ENCODE results near the gene POGLUT3.

Gene POGLUT3

DNA sequence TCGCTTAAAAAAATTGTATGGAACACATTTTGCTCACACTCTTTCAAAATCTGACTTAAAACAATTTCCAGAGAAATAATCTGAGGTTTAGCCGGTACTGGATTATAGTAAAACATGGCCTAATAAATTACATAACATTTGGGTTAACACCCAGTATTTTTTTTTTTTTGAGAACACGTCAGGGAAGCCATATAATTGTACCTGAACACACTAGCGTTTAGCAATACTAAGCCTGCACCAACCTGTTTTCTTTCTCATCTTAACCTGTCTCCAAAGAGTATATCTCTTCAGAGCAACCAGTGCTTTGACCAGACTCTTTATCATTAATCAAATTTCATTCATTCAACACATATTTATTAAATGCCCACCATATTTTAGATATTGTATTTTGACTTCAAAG is 2.0 kb upstream of the POGLUT3 start:
- DNase-seq = no peak

DNA sequence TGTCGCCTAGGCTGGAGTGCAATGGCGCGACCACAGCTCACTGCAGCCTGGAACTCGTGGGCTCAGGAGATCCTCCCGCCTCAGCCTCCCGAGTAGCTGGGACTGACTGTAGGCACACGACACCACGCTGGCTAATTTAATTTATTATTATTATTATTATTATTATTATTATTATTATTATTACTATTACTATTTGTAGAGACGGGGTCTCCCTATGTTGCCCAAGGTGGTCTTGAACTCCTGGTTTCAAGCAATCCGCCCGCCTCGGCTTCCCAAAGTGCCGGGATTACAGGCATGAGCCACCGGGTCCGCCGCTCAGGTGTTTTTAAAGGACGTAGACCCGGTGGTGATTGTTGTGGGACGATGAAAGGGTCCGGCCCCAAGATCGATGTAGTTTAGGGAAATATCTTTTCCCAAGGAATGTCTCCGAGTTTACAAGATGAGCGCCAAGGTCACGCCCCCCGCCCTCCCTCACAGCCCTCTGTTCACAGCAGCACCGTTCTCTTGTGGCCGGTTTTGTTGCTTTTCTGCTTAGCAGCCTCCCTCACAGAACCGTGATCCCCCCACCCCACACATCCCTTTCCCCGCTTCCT is 728 bp upstream of the POGLUT3 start:
- DNase-seq = no peak

DNA sequence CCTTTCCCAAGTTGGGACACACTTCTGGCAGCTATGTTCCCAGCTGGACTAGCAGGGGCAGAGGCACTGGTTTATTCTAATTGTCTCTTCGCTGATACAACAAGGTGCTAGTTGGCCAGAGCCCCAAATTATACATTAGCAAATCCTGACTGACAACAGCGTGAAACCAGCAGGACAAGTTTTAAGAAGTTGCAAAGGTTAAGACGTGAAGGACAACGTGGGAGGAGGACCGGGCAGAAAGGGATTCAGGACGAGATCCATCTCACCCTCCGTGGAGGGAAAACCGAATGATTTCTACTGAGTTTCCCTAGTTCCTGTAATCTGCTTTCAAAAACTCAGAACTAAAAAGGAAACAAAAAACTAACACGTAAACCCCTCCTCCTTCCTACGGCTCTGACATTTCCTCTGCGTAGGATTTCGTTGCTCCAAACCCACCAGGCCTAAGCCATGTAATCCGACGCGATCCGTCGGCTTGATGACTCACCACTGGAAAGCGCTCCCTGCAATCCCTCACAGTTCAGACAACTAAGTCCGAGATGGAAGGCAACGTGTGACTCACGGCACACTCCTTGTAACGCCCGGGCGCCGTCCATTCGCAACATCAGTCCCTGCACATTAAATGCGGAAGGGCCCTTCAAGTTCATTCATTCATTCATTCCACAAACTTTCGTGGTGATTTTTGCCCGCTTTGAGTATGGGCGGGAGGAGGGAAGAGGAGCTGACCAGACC is 703 bp downstream of the POGLUT3 start:
- DNase-seq = peak; percentile 59

DNA sequence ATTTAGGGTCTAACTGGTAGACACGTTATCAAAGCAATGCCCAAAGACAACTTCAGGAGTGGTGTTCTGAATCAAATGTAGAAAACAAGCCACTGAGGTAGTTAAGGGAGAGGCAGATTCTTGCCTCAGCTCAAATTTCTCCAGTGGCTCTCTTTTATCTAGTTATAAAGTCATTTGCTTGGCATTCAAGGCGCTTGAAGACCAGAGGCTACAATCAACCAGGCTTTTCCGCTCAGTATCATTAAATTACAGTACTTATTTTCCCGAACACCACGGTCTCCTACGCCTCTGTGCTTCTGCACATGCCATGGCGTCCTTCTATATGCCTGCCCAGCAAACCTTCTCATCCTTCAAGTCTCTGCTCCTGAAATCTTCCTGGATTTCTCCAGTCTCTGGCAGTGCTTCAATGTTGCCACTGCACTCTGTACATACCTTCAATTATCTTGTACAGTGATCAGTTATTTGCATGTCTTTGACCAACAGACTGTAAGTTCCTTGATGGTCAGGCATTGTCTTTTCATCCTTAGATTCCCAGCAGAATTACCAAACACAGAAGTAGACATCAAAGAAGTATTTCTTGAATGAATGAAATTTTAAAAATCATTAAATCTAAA is 1.4 kb downstream of the POGLUT3 start:
- no peak for DNase-seq

DNA sequence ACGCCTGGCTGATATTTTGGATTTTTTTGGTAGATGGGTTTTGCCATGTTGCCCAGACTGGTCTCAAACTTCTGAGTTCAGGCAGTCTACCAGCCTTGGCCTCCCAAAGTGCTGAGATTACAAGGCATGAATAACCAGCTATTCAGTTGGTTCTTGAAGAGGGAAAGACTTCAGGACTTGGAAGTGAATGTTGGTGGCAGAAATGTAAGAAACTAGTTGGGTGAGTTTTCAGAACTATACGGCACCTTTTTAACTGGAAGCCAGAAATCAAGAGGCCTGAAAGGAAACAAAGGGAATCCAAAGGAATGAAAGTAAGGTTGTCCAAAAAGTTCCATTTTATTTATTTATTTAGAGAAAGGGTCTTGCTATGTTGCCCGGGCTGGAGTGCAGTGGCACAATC is 2.9 kb downstream of the POGLUT3 start:
- no peak for DNase-seq

DNA sequence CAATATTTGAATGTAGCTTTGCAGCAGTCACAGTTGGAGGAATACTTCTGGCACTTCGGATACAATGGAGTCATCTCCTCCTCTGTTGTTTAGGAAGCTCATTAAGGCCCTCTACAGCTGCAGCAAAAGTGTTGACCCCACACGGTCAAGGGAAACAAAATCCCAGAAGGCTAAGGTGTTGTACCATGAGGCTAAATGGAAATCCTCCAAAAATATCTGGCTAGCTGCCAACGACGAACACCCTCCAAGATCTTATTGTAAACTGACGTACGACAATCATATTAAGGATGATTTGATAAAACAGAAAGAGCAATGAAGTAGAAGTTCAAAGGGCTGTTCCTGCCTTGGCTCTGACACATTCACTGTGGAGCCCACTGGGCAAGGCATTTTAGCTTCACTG is 4.0 kb downstream of the POGLUT3 start:
- DNase-seq = peak; percentile 4

- DNase-seq = no peak
These were observed 6.2 kb downstream of the POGLUT3 start for GRCh38 chr11:108491936-108492335.

DNA sequence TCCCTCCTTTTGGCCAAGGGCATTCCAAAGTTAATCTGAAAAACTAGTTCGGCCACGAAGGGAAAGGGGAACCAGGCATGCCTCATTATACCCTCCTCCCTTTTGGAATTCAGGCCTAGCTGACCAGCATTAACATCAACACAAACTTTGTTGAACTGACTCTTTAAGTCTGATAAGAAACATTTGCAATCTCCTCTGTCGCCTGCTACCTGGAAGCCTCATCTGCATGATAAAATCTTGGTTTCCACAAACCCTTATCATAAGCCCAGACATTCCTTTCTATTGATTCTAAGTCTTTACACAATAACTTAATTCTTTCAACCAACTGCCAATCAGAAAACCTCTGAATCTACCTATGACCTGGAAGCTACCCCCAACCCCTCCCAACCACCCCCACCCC is 11.4 kb downstream of the POGLUT3 start:
- DNase-seq = no peak

DNA sequence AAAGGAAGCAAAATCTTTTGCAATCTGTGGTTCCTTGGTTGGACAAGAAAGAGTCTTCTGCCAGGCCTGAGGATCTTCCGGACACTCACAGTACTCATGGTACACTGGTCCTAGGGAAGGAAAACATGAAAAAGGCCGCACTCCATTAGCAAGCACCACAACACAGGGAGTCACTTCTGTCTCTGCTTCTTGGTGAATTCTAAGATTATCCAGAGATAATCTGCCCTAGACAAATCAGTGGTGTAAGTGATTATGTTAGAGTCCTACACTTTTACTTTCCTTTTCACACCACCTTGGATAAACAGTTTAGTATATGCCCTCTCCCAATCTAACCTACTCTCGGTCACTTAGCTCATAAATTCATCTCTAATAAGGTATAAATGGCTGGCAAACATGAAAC is 11.9 kb downstream of the POGLUT3 start:
- no peak for DNase-seq

- no peak for DNase-seq
These were observed 15.0 kb downstream of the POGLUT3 start for GRCh38 chr11:108483163-108483562.

DNA sequence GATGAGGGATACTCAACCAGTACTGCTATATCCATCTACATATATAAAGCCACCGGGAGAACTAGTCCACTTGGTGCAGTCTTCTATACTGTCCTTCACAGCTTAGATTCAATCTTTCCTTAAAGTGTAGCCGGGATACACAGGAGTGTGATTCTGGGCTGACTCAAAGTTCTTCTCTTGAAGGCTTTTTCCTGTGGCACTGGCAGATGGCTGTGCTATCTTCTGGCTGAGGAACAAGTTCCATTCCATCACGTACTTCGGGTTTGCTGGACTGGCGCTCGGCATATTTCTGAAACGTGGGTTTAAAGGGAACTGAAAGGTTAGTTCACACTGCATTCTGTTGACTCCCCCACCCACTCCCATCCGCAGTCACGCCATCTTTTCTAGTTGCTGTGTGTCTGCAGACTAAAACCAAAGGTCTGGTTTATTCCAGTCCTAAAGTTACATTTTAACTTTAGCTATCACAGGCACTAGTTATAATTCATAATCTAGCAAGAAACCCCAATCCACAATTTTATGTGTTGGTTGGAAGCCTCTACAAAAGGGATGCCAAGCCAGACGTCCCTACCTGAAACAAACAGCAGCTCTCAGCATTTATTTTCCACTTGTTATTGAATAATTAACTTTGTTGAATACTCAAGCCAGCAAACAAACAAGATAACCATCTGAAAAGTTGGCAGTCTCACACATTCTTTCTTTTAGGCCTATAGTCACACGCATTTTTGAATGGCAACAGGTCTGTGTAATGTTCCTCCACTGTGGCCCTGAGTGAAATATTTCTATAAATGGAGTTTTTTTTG is 23.3 kb downstream of the POGLUT3 start:
- DNase-seq = no peak

DNA sequence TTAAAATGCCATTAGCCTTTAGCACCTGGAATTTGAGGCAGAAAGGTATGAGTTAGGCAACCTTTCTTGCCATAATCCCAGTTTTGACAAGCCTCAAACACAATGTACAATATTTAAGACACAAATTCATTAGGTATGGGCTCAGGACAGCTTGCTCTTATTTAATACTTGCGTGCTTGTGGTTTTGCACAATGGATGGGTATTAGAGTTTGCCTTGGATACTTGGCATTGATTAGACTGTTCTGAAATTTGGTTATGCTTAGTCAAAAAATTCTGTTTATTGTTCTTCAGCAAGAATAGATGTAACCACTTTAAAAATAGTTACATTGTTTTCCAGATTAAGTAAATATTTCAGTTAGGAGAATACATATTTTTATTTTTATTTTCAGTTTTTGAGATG is 25.5 kb downstream of the POGLUT3 start:
- no peak for DNase-seq

DNA sequence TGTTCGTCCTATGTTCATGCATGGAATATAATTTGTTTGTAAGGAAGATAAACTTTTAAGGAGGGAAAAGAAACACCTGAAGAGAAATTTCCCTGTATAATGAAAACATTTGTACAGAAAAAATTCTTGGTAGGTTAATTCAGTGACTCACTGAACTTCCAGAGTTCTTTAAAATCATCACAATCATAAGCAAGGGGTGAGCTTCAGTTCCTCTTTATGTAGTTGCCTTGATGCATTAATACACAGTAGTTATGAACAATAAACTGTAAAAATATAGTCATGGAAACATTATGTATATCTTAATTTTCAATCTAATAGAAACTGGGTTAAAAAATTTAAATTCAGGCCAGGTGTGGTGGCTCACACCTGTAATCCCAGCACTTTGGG is 29.7 kb downstream of the POGLUT3 start:
- no peak for DNase-seq

- peak; percentile 95 for DNase-seq
These were observed 30.9 kb downstream of the POGLUT3 start, which contains the start of gene C11orf65 for GRCh38 chr11:108467091-108467823. Gene C11orf65, minus strand, starts transcription at chr11:108467529. Its CDS starts 5,970 bp downstream, at chr11:108461559.

GRCh38 chr11:108466405-108466804 is 31.8 kb downstream of the POGLUT3 start:
- DNase-seq = no peak

DNA sequence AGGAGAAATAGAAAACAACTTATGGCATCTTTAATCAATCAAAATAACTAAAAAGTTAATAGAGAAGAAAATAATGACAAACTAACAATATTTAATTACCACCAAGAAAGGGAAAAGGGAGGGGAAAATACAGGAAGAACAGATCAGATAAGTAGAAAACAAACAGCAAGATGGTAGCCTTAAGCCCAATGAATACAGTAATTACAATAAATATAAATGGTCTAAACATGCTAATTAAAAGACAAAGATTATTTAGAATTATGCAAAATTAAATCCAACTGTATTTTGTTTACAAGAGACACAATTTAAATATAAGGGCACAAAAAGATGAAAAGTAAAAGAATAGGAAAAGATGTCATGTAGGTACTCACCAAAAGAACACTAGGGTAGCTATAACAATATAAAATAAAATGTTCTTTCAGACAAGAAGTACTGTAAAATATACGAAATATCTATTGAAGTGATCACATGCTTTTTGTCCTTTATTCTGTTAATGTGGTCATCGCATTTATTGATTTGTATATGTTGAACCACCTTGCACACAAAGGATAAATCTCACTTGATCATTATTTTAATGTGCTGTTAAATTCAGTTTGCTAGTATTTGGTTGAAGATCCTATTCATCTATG is 44.9 kb downstream of the POGLUT3 start:
- no peak for DNase-seq
